IPS-18c (cell line): ENCODE data around the gene C1orf167.

ENCODE experiments used
- H3K4me3 ChIP-seq: 2 replicates; pipeline ENCODE4 v1.7.0; 2013; ENCODE audit warnings: low read depth, mild to moderate bottlenecking, low read length, moderate library complexity; ENCODE audit not compliant: insufficient read depth
- H3K9me3 ChIP-seq: one replicate; pipeline ENCODE4 v1.6.1; 2013; ENCODE audit warnings: mild to moderate bottlenecking, low read length, moderate library complexity; ENCODE audit not compliant: control insufficient read depth, insufficient read depth

Gene C1orf167

GRCh38 chr1:11735531-11735853, 26.5 kb upstream of the C1orf167 start:
- H3K4me3 ChIP-seq: peak overlapping the region; percentile 15; the same call in 1 of the 2 replicates

GRCh38 chr1:11735854-11736745, 25.9 kb upstream of the C1orf167 start, which contains the start of gene AGTRAP:
Gene AGTRAP (plus strand): TSS chr1:11736136. CDS start chr1:11736209, 73 bp downstream.
- no peaks in the 10 kb centered on the region for H3K9me3 ChIP-seq
- H3K4me3 ChIP-seq: peak within 1 kb of the TSS; percentile 89

More at GRCh38 chr1:11735531-11735853, 26.5 kb upstream of the C1orf167 start:
- no peaks in the 10 kb centered on the region for H3K9me3 ChIP-seq

GRCh38 chr1:11736746-11737639, 25.0 kb upstream of the C1orf167 start:
- Histone ChIP-seq H3K4me3 (peak overlapping the region; percentile 89), H3K9me3 (no peaks in the 10 kb centered on the region)

GRCh38 chr1:11738096-11738495, 23.9 kb upstream of the C1orf167 start:
- H3K4me3 ChIP-seq: no peak overlapping the region

GRCh38 chr1:11738783-11739182, 23.2 kb upstream of the C1orf167 start:
- Histone ChIP-seq H3K4me3 (no peak overlapping the region), H3K9me3 (no peaks in the 10 kb centered on the region)

More at GRCh38 chr1:11738096-11738495, 23.9 kb upstream of the C1orf167 start:
- no peaks in the 10 kb centered on the region for H3K9me3 ChIP-seq

DNA sequence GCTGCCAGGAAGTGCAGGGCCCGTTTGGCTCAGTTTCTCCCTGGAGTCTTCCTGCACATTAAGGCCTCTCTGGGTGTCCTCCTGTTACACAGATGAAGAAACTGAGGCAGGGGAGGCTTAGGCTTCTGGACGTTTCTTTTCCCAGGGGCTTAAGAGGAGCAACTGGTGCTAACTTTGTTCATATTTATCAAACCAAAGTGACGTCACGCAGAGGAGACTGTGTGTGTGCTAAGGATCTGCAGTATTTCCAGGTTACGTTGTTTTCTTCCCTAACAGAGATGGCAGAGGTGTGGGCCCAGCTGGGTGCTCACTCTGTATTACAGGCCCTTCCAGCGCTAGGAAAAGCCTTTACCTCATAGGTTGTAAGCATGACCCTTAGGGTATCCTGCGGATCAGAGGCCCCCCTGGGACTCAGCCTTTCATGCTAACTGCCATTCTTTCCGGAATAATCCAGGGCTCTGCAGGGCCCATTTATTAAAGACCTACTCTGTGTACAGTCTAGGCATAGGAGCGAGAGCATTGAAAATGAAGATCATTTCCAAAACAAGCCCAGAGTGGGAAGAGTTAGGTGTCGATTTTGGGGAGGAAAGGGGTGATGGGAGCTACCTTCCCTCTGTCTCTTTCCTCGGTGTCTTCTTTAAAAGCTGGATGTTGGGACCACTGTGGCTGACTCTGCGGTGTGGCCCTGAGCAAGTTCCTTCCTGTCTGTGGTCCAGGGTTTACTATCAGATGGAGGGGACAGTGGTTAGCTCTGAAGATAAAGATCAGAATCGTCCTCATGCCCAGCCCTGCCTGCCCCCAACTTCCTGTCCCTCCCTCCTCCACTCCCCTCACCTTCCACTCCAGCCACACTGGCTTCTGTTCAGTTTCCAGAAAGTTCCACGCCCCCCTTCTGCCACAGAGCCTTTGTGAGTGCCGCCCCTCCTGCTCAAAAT, 21.5 kb upstream of the C1orf167 start:
- Histone ChIP-seq H3K9me3 (no peaks in the 10 kb centered on the region), H3K4me3 (no peak overlapping the region)

DNA sequence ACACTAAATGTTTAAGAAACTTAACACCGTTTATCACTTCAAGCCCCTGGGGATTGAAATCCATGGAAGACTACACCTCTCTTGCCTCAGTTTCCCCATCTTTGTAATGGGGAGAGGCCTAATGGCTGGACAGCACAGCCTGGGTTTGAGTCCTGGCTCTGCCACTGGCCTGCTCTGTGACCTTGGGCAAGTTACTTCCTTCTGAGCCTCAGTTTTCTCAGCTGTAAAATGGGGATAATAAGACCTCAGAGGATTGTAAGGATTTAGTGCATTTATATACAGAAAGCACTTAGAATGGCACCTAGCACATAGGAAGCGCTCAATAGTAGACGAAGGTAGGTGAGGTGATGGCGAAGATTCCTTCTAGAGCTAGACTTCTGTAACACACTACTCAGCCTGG, 20.5 kb upstream of the C1orf167 start:
- H3K9me3 ChIP-seq: no peaks in the 10 kb centered on the region

GRCh38 chr1:11741919-11742558, 20.0 kb upstream of the C1orf167 start:
- H3K4me3 ChIP-seq: no peak overlapping the region
- no peaks in the 10 kb centered on the region for H3K9me3 ChIP-seq

More for the DNA sequence above, 20.5 kb upstream of the C1orf167 start:
- no peak overlapping the region for H3K4me3 ChIP-seq

GRCh38 chr1:11744287-11744686, 17.7 kb upstream of the C1orf167 start:
- Histone ChIP-seq H3K4me3 (no peak overlapping the region), H3K9me3 (no peaks in the 10 kb centered on the region)

- Histone ChIP-seq H3K4me3 (no peak overlapping the region), H3K9me3 (no peaks in the 10 kb centered on the region)
These were observed 15.9 kb upstream of the C1orf167 start for GRCh38 chr1:11746092-11746491.

DNA sequence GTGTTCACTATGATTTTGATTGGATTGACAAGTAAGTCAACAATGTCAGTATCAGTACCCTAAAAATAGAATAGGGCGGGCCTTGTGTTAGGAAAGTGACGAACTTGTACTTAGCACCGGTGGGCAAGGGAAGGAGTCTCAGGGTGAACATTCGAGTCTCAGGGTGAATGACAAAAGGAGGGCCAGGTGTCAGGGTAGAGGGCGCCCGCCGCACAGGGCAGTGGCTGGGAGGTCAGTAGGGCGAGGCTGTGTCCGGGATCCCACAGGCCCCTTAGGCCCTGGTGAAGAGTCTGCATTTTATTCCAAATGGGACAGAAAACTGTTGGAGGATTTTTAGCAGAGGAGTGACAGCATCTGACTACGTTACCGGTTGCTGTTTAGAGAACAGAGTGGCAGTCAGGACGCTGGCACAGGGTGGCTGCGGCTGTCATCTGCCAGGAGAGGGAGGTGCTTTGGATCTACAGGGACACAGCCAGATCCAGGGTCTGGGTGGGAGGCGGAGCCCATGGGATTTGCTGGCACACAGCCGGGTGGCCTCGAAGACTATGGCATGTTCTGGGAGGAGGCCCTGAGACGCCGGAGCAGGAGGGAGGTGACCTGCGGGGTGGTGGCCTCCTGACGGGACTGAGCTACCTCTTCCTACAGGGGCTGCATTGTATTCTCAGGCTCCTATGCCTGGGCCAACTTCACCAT, 15.1 kb upstream of the C1orf167 start:
- no peaks in the 10 kb centered on the region for H3K9me3 ChIP-seq
- no peak overlapping the region for H3K4me3 ChIP-seq

DNA sequence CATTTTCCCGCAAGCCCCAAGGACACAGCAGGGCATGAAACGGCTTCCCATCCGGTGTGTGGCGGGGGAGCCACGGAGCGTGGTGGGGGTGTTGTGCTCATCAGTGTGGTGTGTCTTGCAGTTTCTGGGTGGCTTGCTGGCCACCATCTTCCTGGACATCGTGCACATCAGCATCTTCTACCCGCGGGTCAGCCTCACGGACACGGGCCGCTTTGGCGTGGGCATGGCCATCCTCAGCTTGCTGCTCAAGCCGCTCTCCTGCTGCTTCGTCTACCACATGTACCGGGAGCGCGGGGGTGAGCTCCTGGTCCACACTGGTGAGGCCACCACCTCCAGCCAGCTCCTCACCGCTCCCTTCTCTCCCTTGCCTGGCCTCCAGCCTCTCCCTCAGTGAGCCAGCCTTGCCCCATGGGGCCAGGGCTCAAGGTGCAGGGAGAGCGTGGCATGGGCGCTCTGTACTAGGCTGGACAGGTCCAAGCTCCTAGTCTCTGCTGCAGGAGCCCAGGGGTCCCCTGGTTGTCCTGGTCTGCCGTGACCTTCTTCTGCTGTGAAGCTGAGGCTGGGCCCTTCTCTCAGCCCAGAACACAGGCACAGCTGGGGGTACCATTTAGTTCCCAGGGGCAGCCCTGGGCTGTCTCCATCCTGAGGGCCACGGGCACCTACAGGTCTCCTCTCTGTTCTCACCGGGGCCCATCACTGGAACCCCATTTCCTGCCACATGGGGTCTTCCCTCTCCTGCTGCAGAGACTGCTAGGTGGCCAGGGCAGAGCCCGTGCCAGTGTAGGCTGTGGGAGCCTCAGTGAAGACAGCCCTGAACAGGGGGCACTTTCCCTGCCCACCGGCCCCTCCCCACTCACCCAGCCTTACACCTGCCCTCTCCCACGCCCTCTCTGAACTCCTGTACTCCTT, 13.4 kb upstream of the C1orf167 start:
- H3K4me3 ChIP-seq: no peak overlapping the region
- H3K9me3 ChIP-seq: no peaks in the 10 kb centered on the region

DNA sequence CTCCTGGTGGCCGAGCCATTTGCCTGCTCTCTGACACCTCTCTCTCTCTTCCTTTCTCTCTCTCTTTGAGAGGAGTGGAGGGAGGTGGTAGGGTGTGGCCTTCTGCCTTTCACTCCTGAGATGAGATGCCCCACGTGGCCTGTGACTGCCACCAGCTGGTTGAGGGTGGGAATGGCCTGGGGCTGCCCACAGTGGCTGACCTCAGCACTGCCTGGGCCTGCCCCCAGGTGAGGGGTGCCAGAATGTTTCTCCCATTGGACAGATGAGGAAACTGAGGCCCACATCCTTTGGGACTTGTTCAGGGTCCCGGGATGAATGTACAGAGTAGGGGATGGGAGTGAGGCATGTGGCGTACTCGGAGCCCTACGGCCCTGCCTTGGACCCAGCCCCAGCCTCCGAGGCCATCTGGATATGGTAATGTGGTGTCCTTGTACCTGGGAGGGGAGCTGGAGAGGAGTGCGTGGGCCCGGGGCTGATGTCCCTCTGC, 12.7 kb upstream of the C1orf167 start:
- Histone ChIP-seq H3K4me3 (no peak overlapping the region), H3K9me3 (no peaks in the 10 kb centered on the region)

DNA sequence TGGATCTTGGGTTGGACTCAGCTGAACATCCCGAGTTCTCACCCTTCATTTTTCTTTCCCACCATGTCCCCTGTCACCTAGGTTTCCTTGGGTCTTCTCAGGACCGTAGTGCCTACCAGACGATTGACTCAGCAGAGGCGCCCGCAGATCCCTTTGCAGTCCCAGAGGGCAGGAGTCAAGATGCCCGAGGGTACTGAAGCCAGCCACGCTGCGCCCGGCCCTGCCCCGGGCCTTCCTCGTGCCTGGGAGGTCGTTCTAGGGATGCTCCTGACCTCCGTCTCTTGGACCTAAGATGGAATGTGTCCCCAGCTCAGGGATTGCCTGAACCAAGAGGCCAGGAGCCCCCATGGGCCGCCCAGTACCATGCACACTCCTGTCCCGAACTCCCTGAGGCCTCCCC, 12.0 kb upstream of the C1orf167 start:
- H3K9me3 ChIP-seq: no peaks in the 10 kb centered on the region
- no peak overlapping the region for H3K4me3 ChIP-seq

DNA sequence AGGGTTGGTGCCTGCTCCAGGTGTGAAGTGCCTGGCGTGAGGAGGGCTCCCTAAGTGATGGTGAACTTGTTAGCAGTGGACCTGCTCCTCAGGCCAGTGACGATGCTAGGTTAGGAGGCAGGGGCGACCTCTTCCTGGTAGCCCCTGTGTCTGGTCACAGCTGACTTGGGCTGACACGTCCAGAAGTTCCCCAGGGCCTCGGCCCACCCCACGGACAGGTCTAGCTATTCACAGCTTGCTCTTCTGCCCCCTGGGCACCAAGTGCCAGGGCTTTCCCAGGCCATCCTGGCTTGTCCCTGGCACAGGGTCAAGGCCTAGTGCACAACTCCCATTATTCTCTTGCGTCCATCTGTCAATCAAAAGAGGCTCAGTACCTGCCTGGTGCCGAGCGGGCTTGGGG, 10.9 kb upstream of the C1orf167 start:
- Histone ChIP-seq H3K9me3 (no peaks in the 10 kb centered on the region), H3K4me3 (no peak overlapping the region)
